GM18507 (cell line): Measurements from ENCODE around the gene SLC27A1.
A peak's percentile ranks its signal among the peaks of the same experiment; 100 is the strongest.
"Not testable (repeated sequence)": the region's sequence is repeated elsewhere in the genome, so short reads cannot be mapped to it uniquely, and the experiment has no call there.

Experiments
- DNase-seq: peaks from one replicate; pipeline ENCODE4 v3.0.0; 2011; ENCODE audit warnings: low read depth; ENCODE audit not compliant: insufficient read length; ENCODE audit errors: extremely low spot score
- FAIRE-seq: peaks from 2 replicates; lab custom pipeline; 2011; peaks lifted over from hg19 to GRCh38; lab: Jason Lieb, UNC

SLC27A1 gene

GRCh38 chr19:17504030-17504429 is 33.7 kb downstream of the SLC27A1 start:
- no peak for FAIRE-seq

GRCh38 chr19:17504456-17504855 is 34.1 kb downstream of the SLC27A1 start:
- FAIRE-seq (no peak), DNase-seq (no peak)

More at GRCh38 chr19:17504030-17504429, 33.7 kb downstream of the SLC27A1 start:
- no peak for DNase-seq

- FAIRE-seq, result no peak
- DNase-seq, result no peak
These were observed 34.9 kb downstream of the SLC27A1 start for GRCh38 chr19:17505223-17505622.

- FAIRE-seq, result no peak
These were observed 36.4 kb downstream of the SLC27A1 start for GRCh38 chr19:17506745-17507144.

GRCh38 chr19:17508558-17508933 is 38.2 kb downstream of the SLC27A1 start:
- DNase-seq, FAIRE-seq: not testable (repeated sequence)

More at GRCh38 chr19:17506745-17507144, 36.4 kb downstream of the SLC27A1 start:
- no peak for DNase-seq

GRCh38 chr19:17510220-17510993 is 40.1 kb downstream of the SLC27A1 start:
- DNase-seq, result no peak

GRCh38 chr19:17511724-17512573 is 41.6 kb downstream of the SLC27A1 start:
- DNase-seq (peak; percentile 62), FAIRE-seq (peak; percentile 89)

More at GRCh38 chr19:17510220-17510993, 40.1 kb downstream of the SLC27A1 start:
- no peak for FAIRE-seq

- DNase-seq (no peak), FAIRE-seq (no peak)
These were observed 42.2 kb downstream of the SLC27A1 start for GRCh38 chr19:17512574-17512939.

- DNase-seq (no peak), FAIRE-seq (no peak)
These were observed 45.3 kb downstream of the SLC27A1 start for GRCh38 chr19:17515408-17516149.

GRCh38 chr19:17517898-17518297 is 47.6 kb downstream of the SLC27A1 start:
- FAIRE-seq, result no peak
- DNase-seq, result no peak

- not testable (repeated sequence) for FAIRE-seq, DNase-seq
These were observed 48.3 kb downstream of the SLC27A1 start for GRCh38 chr19:17518654-17519053.

GRCh38 chr19:17519967-17520366 is 49.6 kb downstream of the SLC27A1 start:
- FAIRE-seq (no peak), DNase-seq (no peak)

- DNase-seq (no peak), FAIRE-seq (no peak)
These were observed 50.5 kb downstream of the SLC27A1 start for GRCh38 chr19:17520865-17521264.

- peak; percentile 100 for FAIRE-seq
- peak; percentile 74 for DNase-seq
These were observed 52.9 kb downstream of the SLC27A1 start for GRCh38 chr19:17522988-17523872.

GRCh38 chr19:17524651-17525050 is 54.3 kb downstream of the SLC27A1 start:
- no peak for FAIRE-seq
- no peak for DNase-seq

GRCh38 chr19:17525141-17525540 is 54.8 kb downstream of the SLC27A1 start:
- DNase-seq (no peak), FAIRE-seq (no peak)

GRCh38 chr19:17526922-17527321 is 56.6 kb downstream of the SLC27A1 start:
- FAIRE-seq, result peak; percentile 80
- no peak for DNase-seq

GRCh38 chr19:17527326-17527725 is 57.0 kb downstream of the SLC27A1 start:
- no peak for DNase-seq
- FAIRE-seq, result no peak

GRCh38 chr19:17528610-17529009 is 58.3 kb downstream of the SLC27A1 start:
- no peak for FAIRE-seq
- DNase-seq, result no peak
